Measurements from ENCODE around the gene MEF2D. TPM values are rescaled to one million over a fixed set of nuclear protein-coding genes. Genes with fewer than 3 reads are reported as not detected.

MEF2D gene
- polyA plus RNA-seq, 1 donor (not counting 4 experiments of a cell fraction or from before 2014, with no cell fraction given) = 9.3 TPM

DNA sequence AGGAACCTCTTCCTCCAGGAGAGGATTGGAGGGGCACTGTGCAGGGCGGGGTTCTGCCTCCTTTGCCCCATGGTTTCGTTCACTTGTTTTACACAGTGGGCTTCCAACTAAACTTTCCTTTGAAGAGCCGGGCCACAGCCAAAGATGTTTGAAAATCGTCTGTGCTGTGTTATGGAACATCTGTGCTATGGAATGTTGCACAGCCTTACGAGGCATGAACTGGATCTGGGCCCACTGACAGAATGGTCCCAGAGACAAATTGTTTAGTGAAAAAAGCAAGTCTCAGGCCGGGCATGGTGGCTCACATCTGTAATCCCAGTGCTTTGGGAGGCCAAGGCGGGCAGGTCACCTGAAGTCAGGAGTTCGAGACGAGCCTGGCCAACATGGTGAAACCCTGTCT lies 12.6 kb upstream of the MEF2D start:
- Histone ChIP-seq H3K9ac (ENCODE audit: control insufficient read depth, extremely low read depth, insufficient read depth, low read length) (no peak overlapping the region), H4K20me1 (ENCODE audit: control insufficient read depth, extremely low read depth, insufficient read depth, low read length) (no peaks in the 10 kb centered on the region), H3K9me3 (ENCODE audit: control insufficient read depth, low read depth, low read length) (no peaks in the 10 kb centered on the region), H3K4me2 (ENCODE audit: control insufficient read depth, extremely low read depth, insufficient read depth, low read depth, low read length) (no peak overlapping the region), H3K4me1 (ENCODE audit: control insufficient read depth, extremely low read depth, insufficient read depth, low read length) (peaks cover 6% of the 10 kb centered on the region), H3K27ac (ENCODE audit: control insufficient read depth, insufficient read depth, low read length) (no peak overlapping the region), H3K36me3 (ENCODE audit: control insufficient read depth in 2 of 2, extremely low read depth in 1 of 2, insufficient read depth in 2 of 2, low read length in 2 of 2) (no peaks in the 10 kb centered on the region), H2AFZ (ENCODE audit: control insufficient read depth, low read length) (no peak overlapping the region), H3K27me3 (ENCODE audit: control insufficient read depth, extremely low read depth, insufficient read depth, low read length) (no peaks in the 10 kb centered on the region), H3K9me1 (ENCODE audit: control insufficient read depth, extremely low read depth, insufficient read depth, low read length) (no peaks in the 10 kb centered on the region), H3K4me3 (ENCODE audit: control insufficient read depth in 2 of 3, extremely low read depth in 1 of 3, insufficient read depth in 2 of 3, low read depth in 1 of 3, low read length in 3 of 3) (no peak overlapping the region), H3K79me2 (ENCODE audit: control insufficient read depth, insufficient read depth, low read length) (no peaks in the 10 kb centered on the region)
- TF ChIP-seq, protein P1, sequence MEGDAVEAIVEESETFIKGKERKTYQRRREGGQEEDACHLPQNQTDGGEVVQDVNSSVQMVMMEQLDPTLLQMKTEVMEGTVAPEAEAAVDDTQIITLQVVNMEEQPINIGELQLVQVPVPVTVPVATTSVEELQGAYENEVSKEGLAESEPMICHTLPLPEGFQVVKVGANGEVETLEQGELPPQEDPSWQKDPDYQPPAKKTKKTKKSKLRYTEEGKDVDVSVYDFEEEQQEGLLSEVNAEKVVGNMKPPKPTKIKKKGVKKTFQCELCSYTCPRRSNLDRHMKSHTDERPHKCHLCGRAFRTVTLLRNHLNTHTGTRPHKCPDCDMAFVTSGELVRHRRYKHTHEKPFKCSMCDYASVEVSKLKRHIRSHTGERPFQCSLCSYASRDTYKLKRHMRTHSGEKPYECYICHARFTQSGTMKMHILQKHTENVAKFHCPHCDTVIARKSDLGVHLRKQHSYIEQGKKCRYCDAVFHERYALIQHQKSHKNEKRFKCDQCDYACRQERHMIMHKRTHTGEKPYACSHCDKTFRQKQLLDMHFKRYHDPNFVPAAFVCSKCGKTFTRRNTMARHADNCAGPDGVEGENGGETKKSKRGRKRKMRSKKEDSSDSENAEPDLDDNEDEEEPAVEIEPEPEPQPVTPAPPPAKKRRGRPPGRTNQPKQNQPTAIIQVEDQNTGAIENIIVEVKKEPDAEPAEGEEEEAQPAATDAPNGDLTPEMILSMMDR (optimal IDR thresholded peaks at IDR 0.05 in 1 of 3, IDR thresholded peaks at IDR 0.05 in 1 of 3, conservative IDR thresholded peaks at IDR 0.05 in 1 of 3; ENCODE audit: extremely low read depth in 1 of 3, insufficient read depth in 2 of 3, low read length in 3 of 3) = no peak
- TF ChIP-seq EZH2 (IDR thresholded peaks at IDR 0.05; ENCODE audit: low read length) = no peak
- DNase-seq (ENCODE audit: low read depth, low spot score) (no peak), FAIRE-seq (no peak)
- dilution Hi-C loops (cut with MboI; ENCODE audit: extremely low pct_ligation_motif_present, low sequenced_read_pairs) = no loop called here

DNA sequence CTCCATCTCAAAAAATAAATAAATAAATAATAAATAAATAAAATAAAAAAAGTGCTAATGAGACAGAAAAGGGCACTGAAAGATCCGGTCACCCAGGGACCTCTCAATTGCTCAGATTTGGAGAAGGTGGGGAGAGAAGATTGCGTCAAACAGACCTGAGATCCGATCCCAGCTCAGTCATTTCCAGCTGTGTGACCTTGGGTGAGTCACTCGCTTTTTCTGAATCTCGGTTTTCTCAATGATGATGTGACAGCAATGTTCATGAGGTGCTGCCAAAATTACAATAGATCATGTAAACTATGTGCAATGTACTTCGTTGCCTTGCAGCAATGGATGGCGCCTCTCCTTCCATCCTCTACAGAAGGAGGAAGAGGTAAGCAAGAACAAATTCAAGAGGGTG lies 11.1 kb upstream of the MEF2D start:
- TF ChIP-seq EZH2 (IDR thresholded peaks at IDR 0.05; ENCODE audit: low read length) = no peak
- TF ChIP-seq, protein P1 (optimal IDR thresholded peaks at IDR 0.05 in 1 of 3, IDR thresholded peaks at IDR 0.05 in 1 of 3, conservative IDR thresholded peaks at IDR 0.05 in 1 of 3; ENCODE audit: extremely low read depth in 1 of 3, insufficient read depth in 2 of 3, low read length in 3 of 3) = no peak
- no peak overlapping the region for H3K9ac ChIP-seq (ENCODE audit: control insufficient read depth, extremely low read depth, insufficient read depth, low read length)
- dilution Hi-C loops (cut with MboI; ENCODE audit: extremely low pct_ligation_motif_present, low sequenced_read_pairs) = no loop called here
- H3K9me1 ChIP-seq (ENCODE audit: control insufficient read depth, extremely low read depth, insufficient read depth, low read length) = no peaks in the 10 kb centered on the region
- H3K36me3 ChIP-seq (ENCODE audit: control insufficient read depth in 2 of 2, extremely low read depth in 1 of 2, insufficient read depth in 2 of 2, low read length in 2 of 2) = no peaks in the 10 kb centered on the region
- H3K4me3 ChIP-seq (ENCODE audit: control insufficient read depth in 2 of 3, extremely low read depth in 1 of 3, insufficient read depth in 2 of 3, low read depth in 1 of 3, low read length in 3 of 3) = no peak overlapping the region
- H3K79me2 ChIP-seq (ENCODE audit: control insufficient read depth, insufficient read depth, low read length) = no peaks in the 10 kb centered on the region
- H3K27ac ChIP-seq (ENCODE audit: control insufficient read depth, insufficient read depth, low read length) = no peak overlapping the region
- DNase-seq (ENCODE audit: low read depth, low spot score) (no peak), FAIRE-seq (no peak)
- no peaks in the 10 kb centered on the region for H3K27me3 ChIP-seq (ENCODE audit: control insufficient read depth, extremely low read depth, insufficient read depth, low read length)
- H4K20me1 ChIP-seq (ENCODE audit: control insufficient read depth, extremely low read depth, insufficient read depth, low read length) = no peaks in the 10 kb centered on the region
- H3K4me2 ChIP-seq (ENCODE audit: control insufficient read depth, extremely low read depth, insufficient read depth, low read depth, low read length) = no peak overlapping the region
- no peaks in the 10 kb centered on the region for H3K9me3 ChIP-seq (ENCODE audit: control insufficient read depth, low read depth, low read length)
- peaks cover 6% of the 10 kb centered on the region for H3K4me1 ChIP-seq (ENCODE audit: control insufficient read depth, extremely low read depth, insufficient read depth, low read length)
- H2AFZ ChIP-seq (ENCODE audit: control insufficient read depth, low read length) = no peak overlapping the region

All from keratinocyte (primary cell).